ENCODE results near the gene C1R.

The C1R gene

DNA sequence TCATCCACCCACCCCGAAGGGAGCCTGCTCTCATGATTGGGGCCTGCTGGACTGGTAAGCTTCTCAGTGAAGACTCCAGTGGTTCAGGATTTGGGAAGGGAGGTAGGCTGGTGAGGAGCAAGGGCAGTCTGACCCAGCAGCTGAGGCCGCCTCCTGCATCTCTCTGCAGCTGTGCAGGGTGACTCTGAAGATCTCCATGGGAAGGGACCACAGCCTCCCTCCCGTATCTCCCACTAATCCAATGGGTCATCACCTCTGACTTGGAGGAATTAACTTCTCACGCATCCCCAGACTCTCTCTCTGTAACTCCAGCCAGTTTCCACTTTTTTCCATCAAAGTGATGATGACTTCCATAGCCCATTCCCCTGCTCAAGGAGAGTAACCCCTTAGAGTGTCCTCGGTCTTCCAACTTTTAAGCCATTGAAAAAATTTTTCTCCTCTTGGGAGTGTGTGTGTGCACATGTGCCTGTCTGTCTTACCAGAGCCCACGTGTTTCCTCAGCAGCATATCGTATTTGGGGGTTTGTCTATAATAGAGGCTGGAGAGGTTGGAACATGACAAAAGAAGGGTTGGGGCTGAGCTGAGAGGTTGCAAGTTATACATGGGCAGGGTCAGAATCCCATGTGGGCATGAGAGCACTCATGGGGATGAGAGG lies 49.2 kb upstream of the C1R start:
- TF ChIP-seq, protein P1, sequence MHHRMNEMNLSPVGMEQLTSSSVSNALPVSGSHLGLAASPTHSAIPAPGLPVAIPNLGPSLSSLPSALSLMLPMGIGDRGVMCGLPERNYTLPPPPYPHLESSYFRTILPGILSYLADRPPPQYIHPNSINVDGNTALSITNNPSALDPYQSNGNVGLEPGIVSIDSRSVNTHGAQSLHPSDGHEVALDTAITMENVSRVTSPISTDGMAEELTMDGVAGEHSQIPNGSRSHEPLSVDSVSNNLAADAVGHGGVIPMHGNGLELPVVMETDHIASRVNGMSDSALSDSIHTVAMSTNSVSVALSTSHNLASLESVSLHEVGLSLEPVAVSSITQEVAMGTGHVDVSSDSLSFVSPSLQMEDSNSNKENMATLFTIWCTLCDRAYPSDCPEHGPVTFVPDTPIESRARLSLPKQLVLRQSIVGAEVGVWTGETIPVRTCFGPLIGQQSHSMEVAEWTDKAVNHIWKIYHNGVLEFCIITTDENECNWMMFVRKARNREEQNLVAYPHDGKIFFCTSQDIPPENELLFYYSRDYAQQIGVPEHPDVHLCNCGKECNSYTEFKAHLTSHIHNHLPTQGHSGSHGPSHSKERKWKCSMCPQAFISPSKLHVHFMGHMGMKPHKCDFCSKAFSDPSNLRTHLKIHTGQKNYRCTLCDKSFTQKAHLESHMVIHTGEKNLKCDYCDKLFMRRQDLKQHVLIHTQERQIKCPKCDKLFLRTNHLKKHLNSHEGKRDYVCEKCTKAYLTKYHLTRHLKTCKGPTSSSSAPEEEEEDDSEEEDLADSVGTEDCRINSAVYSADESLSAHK (tag by site-specific recombination; IDR thresholded peaks at IDR 0.05), result no peak
- TF ChIP-seq ZNF416 (tag by site-specific recombination; IDR thresholded peaks at IDR 0.05), result no peak
- H3K4me3 ChIP-seq (ENCODE audit: low read depth, low read length), result no peak overlapping the region
- peaks cover 0 to 72% of the 10 kb centered on the region in 2 experiments; a peak in 2 of 3 replicates for H3K36me3 ChIP-seq (ENCODE audit: control insufficient read depth in 2 of 2, insufficient read depth in 1 of 2, low read length in 2 of 2)
- POLR2A ChIA-PET, result no interaction called here
- no peaks in the 10 kb centered on the region for H3K9me3 ChIP-seq (ENCODE audit: control insufficient read depth, insufficient read depth, low read depth, low read length)
- H3K4me1 ChIP-seq (ENCODE audit: control insufficient read depth, insufficient read depth, low read length), result no peaks in the 10 kb centered on the region
- CTCF ChIA-PET, result interaction anchor here (0.5 to 3.7 kb wide), 18 partner anchors 12 to 1587 kb away, joined by 3 to 27 read pairs (median 4); partner anchors contain the start of gene PEX5
- no peak overlapping the region for H3K27ac ChIP-seq (ENCODE audit: extremely low read depth, low read depth, low read length)

DNA sequence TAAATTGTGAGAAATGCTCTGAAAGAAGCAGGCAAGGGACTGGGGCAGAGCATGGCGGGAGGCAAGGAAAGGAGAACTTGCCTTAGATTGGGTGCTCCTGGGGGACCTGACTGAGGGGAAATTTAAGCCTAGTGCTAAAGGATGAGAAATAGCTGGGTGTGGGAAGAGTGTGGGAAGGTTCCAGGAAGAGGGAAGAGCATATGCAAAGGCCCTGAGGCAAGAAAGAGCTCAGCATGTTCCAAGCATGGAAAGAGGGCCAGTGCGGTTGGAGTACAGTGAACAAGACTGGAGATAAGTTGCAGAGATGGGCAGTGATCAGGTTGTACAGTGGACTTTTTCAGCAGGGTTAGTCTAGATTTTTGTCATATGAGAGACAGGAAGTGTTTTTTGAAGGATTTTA lies 47.0 kb upstream of the C1R start:
- Histone ChIP-seq H3K27ac (ENCODE audit: extremely low read depth, low read depth, low read length) (no peak overlapping the region), H3K9me3 (ENCODE audit: control insufficient read depth, insufficient read depth, low read depth, low read length) (no peaks in the 10 kb centered on the region), H3K36me3 (ENCODE audit: control insufficient read depth in 2 of 2, insufficient read depth in 1 of 2, low read length in 2 of 2) (peaks cover 3 to 79% of the 10 kb centered on the region in 2 experiments; a peak in 2 of 3 replicates), H3K4me3 (ENCODE audit: low read depth, low read length) (no peak overlapping the region), H3K4me1 (ENCODE audit: control insufficient read depth, insufficient read depth, low read length) (no peaks in the 10 kb centered on the region)
- TF ChIP-seq ZFHX2 (tag by site-specific recombination; conservative IDR thresholded peaks at IDR 0.05) (peak; percentile 22; the same call in 1 of the 2 replicates), ZNF404 (tag by site-specific recombination; IDR thresholded peaks at IDR 0.05) (no peak), MYNN (tag by site-specific recombination; IDR thresholded peaks at IDR 0.05; ENCODE audit: borderline replicate concordance) (no peak), ZNF529 (tag by site-specific recombination; IDR thresholded peaks at IDR 0.05; ENCODE audit: insufficient replicate concordance) (no peak), ZNF623 (tag by site-specific recombination; IDR thresholded peaks at IDR 0.05) (peak; percentile 92), EGR2 (tag by site-specific recombination; IDR thresholded peaks at IDR 0.05; ENCODE audit: low read depth) (0 out of 2 replicates have a peak, but pooled peaks have one; percentile 33), ZBTB21 (tag by site-specific recombination; IDR thresholded peaks at IDR 0.05) (no peak)
- CTCF ChIA-PET, result interaction anchor here (1.1 to 3.7 kb wide), 2 partner anchors 9 to 50 kb away, joined by 5 to 27 read pairs; partner anchors contain the start of gene PEX5
- POLR2A ChIA-PET, result no interaction called here

DNA sequence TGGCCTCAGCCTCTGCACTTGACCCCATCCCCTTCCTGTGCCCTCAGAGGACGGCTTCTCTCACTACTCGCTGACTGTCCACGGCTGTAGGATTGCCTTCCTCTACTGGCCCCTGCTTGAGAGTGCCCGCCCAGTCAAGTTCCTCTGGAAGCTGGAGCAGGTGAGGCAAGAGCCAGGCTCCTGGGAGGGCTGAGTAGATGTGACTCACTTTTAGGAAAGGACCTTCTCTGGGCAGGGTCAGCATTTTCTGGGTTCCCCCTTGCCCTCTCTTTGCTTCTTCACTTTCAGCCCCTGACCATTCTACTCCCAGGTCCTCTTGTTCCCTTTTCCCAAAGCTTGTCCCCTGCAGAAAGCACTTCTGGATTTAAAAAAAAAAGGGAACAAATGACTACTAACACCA lies 45.7 kb upstream of the C1R start:
- TF ChIP-seq, protein P2, sequence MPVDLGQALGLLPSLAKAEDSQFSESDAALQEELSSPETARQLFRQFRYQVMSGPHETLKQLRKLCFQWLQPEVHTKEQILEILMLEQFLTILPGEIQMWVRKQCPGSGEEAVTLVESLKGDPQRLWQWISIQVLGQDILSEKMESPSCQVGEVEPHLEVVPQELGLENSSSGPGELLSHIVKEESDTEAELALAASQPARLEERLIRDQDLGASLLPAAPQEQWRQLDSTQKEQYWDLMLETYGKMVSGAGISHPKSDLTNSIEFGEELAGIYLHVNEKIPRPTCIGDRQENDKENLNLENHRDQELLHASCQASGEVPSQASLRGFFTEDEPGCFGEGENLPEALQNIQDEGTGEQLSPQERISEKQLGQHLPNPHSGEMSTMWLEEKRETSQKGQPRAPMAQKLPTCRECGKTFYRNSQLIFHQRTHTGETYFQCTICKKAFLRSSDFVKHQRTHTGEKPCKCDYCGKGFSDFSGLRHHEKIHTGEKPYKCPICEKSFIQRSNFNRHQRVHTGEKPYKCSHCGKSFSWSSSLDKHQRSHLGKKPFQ (tag by site-specific recombination; IDR thresholded peaks at IDR 0.05), result no peak
- no peak for TF ChIP-seq ZNF549 (tag by site-specific recombination; IDR thresholded peaks at IDR 0.05)
- CTCF ChIA-PET, result no interaction called here
- H3K4me3 ChIP-seq (ENCODE audit: low read depth, low read length), result no peak overlapping the region
- no peak overlapping the region for H3K27ac ChIP-seq (ENCODE audit: extremely low read depth, low read depth, low read length)
- H3K4me1 ChIP-seq (ENCODE audit: control insufficient read depth, insufficient read depth, low read length), result no peaks in the 10 kb centered on the region
- POLR2A ChIA-PET, result interaction anchor here (0.6 kb wide), 1 partner anchor 875 kb away, joined by 12 read pairs; no protein-coding TSS in a partner anchor
- H3K9me3 ChIP-seq (ENCODE audit: control insufficient read depth, insufficient read depth, low read depth, low read length), result no peaks in the 10 kb centered on the region
- peaks cover 3 to 83% of the 10 kb centered on the region in 2 experiments; a peak in 2 of 3 replicates for H3K36me3 ChIP-seq (ENCODE audit: control insufficient read depth in 2 of 2, insufficient read depth in 1 of 2, low read length in 2 of 2)

DNA sequence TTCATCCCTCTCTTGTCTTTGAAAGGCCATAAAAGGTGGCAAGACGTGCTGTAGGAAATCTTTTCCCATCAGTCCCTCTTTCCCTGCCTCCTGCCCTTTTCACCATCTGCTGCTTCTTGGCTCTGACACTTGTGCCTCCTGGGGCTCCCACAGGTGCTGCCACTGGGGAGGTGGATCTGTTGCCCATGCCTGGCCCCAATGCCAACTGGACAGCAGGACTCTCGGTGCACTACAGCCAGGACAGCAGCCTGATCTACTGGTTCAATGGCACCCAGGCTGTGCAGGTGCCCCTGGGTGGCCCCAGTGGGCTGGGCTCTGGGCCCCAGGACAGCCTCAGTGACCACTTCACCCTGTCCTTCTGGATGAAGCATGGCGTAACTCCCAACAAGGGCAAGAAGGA lies 44.4 kb upstream of the C1R start:
- H3K4me1 ChIP-seq (ENCODE audit: control insufficient read depth, insufficient read depth, low read length), result no peaks in the 10 kb centered on the region
- ChIA-PET POLR2A (no interaction called here), CTCF (no interaction called here)
- H3K36me3 ChIP-seq (ENCODE audit: control insufficient read depth in 2 of 2, insufficient read depth in 1 of 2, low read length in 2 of 2), result peaks cover 3 to 77% of the 10 kb centered on the region in 2 experiments; a peak in 2 of 3 replicates
- no peak overlapping the region for H3K4me3 ChIP-seq (ENCODE audit: low read depth, low read length)
- no peak overlapping the region for H3K27ac ChIP-seq (ENCODE audit: extremely low read depth, low read depth, low read length)
- H3K9me3 ChIP-seq (ENCODE audit: control insufficient read depth, insufficient read depth, low read depth, low read length), result no peaks in the 10 kb centered on the region
- TF ChIP-seq ZNF404 (tag by site-specific recombination; IDR thresholded peaks at IDR 0.05), result no peak
